ENCODE data around the gene BICDL2.

GRCh38 chr16:3030222-3031212 is 6.2 kb downstream of the BICDL2 start:
- TF ChIP-seq RFX5 (IDR thresholded peaks at IDR 0.05; ENCODE audit: borderline replicate concordance, low read depth, low read length) (no peak), RAD21 (IDR thresholded peaks at IDR 0.05 in 1 of 2, conservative IDR thresholded peaks at IDR 0.05 in 1 of 2; ENCODE audit: low read depth in 2 of 2, low read length in 2 of 2) (no peak), EZH2 (IDR thresholded peaks at IDR 0.05; ENCODE audit: low read depth, low read length, severe bottlenecking) (no peak), SP4 (IDR thresholded peaks at IDR 0.05; ENCODE audit: low read length) (no peak), RNF2 (IDR thresholded peaks at IDR 0.05; ENCODE audit: borderline replicate concordance, low read depth, low read length, missing control alignments, poor library complexity, severe bottlenecking) (no peak)

Measured in H1 (cell line).